ENCODE data around the gene FAM193A.
"Not testable (repeated sequence)": the region's sequence is repeated elsewhere in the genome, so short reads cannot be mapped to it uniquely, and the experiment has no call there.

Gene FAM193A

DNA sequence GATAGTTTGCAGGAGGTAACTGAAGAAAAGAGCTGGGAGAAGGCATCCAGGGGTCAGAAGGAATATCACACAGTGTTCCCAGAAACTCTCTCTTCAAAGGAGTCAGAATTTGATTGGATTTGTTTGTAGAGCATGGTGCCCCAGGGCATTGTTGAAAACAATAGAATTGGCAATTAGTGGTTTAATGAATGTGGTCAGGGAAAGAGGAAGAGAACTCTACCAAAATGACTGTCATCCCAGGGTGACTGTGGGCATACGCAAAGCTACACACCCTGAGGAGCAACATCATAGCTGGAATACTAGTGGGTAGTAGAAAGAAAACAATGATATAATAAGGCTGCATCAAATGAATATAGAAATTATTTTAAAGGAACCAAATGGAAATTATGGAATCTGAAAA lies 198.2 kb downstream of the FAM193A start:
- DNase-seq = no peak

DNA sequence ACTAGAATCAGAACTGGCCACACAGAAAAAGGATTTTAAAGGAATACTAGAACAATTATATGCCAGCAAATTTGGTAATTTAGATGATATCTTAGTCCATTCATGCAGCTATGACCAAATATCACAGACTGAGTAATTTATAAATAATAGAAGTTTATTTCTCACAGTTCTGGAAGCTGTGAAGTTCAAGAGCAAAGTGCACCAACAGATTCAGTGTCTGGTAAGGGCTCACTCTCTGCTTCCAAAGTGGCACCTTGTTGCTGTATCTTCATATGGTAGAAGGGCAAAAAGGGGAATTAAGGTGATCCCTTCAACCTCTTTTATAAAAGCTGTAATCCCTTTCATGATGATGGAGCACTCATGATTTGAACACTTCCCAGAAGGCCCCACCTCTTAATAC lies 199.4 kb downstream of the FAM193A start:
- DNase-seq = no peak

DNA sequence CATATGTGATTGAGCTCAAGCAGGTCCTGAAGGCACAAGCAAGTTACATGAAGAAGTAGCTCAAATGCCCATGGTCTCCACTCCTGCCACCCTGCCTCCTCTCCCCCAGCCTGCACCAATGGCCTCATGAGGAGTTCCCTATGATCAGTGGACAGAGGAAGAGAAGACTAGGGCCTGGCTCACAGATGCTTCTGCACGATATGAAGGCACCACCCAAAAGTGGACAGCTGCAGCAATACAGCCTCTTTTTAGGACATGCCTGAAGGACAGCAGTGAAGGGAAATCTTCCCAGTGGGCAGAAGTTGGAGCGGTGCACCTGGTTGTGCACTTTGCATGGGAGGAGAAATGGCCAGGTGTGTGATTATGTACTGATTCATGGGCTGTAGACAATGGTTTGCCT lies 201.8 kb downstream of the FAM193A start:
- not testable (repeated sequence) for DNase-seq

DNA sequence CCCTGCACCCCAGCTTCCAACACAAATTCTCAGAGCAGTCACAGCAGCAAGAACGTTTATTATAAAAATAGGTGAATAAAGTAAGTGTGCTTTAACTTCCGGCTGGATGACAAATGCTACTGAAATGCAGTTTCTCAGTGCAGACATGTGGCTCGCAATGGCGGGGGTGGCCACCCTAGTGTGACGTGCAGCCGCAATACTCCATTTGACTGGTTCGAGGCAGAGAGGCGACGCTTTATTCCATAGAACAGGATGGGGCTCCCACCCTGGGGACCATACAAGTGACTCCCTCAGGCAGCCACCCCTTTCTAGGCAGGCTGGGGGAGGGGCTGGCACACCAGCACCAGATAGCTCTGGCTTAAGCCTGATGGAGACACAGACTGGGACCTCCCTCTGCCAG lies 205.2 kb downstream of the FAM193A start:
- peak; percentile 54 for DNase-seq

DNA sequence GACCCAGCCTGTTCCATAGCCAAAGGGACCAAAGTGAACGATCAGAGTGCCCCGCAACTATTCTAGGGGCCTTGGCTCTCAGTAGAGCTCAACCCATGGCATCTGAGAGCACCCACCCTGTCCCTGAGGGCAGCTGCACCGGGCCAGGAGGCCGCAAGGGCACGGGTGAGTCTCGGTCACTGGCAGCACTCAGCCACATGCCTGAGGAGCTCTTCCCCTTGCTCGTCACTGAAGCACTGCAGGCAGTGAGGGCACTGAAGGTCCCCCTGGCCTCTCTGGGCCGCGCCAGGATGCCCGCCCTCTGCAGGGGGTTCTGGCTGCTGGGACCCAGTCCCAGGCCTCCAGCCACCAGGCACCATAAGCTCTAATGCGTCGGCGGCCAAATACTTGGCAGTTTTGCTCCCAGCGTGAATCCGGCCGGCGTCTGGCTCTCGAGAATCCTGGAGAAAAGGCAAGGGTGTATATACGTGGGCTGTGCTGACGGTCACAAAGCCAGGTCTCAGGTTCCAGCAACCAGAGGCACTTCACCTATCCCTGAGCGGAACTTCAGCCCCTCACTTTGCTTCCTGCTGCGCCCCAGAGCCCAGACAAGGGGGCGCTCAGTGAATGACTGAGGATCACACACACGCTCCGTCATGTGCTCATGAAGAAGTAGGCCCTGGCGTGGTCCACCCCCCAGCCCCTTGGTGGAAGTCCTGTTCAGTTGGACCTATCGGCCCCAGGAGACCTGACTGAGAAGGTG lies 205.8 kb downstream of the FAM193A start:
- no peak for DNase-seq

DNA sequence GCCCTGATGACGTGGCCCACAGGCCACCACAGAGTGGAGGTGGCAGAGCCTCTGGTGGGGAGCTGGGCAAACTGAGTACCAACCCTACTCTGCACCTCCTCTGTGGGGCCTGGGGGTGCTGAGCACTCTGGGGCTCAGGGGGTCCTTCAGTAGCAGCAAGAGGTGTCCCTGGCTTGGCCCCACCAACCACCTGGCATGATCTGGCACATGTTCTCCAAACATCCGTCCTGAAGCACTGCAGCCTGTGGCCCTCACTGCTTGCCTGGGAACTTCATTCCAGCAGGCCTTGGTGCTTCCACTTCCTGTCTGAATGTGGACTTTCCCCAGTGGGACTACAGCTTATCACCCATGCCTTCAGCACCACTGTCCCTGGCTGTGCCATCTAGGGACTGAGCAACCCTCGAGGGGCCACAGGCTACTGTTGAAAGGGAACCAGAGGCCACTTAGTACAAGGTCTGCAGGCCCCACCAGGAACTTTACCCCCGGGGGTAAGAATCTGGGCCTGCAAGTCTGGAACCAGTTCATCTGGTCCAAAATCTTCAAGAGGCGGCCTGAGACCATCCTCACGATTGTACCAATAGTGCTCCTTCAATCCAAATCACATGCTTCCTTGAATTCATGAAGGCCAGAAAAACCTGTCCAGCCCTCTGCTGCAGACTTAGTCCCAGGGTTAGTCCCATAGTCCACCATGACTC lies 206.5 kb downstream of the FAM193A start:
- DNase-seq = no peak

DNA sequence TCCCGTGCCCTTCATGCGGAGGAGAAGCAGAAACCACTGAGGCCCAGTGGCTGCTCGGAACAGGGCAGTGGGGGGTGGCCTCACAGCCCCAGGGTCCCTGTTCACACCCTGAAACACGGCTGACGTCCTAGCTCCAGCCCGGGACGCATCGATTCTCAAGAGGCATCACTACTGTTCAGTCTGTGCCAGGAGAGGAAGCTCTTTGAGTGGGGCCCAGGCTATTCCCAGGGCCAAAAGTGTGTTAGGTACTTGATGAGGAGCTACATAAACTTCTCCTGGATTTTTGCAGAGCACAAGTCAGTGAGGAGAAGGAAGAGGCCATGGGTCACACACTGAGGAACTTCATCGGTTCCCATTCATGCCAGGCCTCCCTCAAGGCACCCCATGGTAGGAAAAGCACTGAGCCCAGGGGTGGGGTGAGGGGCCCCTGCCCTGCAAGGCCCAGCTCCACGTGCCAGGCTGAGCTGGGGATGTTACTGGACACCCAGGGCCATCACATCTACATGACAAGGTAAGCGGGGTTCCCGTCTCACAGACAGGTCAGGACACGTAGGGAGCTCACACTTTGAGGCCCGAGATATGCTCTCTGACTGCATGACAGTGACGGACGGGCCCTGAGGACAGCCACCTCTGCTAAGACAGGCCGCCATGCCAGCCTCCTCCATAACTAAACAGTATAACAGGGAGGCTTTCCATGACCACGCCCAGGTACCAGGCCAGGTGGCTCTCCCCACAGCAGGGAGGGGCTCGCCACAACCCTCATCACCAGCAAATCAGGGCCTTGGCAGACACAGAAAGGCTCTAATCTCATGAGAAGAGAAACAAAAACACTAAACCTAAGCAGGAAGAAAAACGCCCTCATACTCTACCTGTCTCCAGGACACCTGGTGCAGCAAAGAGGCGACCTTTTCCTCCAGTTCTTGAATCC lies 207.3 kb downstream of the FAM193A start:
- DNase-seq = no peak

DNA sequence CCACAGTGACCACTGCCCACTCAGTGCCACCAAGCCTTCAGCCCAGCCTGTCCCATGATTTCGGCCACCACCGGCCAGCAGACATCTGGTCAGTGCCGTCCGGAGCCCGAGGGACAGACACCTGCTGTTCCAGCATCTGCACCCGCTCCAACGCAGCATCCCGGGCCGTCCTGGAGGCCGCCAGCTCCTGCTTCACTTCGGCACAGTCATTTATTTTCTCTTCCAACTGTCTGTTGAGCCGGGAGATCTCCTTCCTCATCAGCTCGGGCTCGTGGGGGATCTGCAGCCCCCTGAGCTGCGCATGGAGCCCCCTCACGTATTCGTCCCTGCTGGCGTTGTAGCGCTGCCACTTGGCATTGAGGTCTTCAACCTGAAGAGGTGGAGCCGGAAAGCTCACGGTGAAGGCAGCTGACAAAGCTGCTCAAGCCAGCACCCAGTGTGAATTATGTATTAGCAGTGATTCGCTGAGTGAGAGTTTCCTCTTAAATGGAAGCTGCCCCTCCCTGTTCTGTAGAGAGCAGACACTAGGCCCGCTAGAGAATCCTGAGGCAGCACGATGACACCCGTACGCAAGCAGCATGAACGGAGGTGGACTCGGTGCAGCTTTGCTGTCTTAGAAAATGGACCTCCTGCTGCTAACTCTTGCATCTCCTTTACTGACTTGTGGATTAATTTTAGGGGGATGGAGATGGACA lies 208.3 kb downstream of the FAM193A start:
- DNase-seq = no peak

DNA sequence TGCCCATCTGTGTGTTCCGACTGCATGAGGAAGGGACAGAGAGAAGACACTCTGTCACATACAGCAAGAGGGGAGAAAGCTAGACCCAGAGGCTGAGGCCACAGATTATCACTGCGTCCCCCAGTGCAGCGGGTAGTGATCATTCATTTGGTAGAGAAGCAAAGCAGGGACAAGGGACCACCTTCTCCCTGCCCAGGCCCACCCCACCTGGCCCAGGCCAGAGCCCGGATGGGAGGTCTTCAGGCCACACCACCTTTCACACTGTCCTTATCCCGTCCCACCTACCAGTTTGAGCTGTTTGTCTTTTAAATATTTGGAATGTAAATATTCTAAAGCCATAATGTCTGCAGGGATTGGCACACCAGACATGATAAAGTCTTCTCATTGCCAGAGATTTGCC lies 209.1 kb downstream of the FAM193A start:
- DNase-seq = no peak

DNA sequence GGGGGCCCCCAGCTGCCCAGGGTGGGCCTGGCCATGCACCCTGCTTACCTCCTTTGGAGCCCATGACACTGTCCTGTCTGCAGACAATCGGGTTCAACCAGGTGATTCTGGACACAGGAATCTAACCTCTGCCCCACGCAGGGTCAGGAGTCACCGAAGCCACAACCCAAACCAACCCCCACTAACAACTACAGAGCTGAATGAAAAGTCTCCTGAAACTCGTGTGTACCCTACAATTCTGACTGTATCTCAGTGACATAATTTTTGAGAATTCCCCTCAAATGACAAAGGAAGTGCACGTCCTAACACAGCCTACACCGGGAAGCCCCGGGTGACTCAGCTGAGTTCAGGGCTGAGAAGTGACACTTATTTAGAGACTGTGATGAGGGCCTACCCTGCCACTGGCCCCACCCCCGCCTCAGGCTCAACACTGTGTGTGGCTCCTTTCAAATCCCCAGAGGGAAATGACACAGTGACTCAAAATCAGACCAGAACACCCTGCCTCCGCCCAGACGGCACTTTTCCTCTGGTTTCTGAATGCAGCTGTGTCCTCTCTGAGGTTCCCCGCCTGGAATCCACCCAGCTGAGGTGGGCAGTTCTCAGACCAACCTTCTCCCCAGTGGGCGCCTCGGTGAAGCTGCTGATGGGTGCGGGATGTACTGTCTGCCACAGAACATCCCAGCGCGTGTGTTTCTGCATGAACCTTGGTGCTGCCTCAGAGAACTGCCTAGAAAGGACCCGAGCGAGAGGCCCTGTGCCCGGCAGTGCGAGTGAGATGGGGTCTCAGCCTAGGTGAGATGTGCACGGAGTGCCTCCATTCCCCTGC lies 209.7 kb downstream of the FAM193A start:
- peak; percentile 85 for DNase-seq

DNA sequence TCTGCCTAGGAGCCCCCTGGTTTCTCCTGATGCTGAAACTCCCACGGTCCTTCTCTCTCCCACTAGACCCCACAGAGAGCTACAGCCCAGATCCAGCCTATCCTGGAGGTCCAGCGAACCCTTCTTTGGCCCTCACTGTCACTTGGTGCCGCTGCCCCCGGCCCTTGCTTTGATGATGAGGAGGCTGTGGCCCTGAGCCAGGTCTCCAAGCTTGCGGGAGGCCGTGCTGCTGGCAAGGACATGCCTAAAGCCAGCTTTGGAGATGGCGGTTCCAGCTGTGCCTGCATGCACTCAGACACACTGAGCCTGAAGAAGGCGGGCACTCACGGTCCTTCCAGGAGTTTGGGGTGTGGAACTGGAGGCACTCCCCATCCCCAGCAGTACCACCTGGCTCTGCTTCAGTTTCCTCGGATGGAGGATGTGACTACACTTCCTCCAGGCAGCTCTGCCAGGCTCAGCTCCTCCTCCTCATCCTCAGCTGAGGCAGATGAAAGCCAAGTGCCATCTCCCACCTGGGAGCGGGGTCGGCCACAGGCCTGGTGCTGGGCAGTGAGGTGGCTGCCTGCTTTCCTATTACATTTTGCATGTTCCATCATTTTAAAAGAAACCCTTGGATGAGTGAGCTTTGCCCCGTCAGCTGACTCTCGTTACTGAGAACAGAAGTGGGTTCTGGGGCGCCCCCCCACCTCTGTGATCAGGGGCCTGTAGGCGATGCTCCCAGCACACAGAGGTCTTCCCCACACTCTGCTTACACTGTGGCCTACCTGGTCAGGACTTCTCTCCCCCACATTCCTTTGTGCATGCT lies 210.6 kb downstream of the FAM193A start:
- DNase-seq = no peak

DNA sequence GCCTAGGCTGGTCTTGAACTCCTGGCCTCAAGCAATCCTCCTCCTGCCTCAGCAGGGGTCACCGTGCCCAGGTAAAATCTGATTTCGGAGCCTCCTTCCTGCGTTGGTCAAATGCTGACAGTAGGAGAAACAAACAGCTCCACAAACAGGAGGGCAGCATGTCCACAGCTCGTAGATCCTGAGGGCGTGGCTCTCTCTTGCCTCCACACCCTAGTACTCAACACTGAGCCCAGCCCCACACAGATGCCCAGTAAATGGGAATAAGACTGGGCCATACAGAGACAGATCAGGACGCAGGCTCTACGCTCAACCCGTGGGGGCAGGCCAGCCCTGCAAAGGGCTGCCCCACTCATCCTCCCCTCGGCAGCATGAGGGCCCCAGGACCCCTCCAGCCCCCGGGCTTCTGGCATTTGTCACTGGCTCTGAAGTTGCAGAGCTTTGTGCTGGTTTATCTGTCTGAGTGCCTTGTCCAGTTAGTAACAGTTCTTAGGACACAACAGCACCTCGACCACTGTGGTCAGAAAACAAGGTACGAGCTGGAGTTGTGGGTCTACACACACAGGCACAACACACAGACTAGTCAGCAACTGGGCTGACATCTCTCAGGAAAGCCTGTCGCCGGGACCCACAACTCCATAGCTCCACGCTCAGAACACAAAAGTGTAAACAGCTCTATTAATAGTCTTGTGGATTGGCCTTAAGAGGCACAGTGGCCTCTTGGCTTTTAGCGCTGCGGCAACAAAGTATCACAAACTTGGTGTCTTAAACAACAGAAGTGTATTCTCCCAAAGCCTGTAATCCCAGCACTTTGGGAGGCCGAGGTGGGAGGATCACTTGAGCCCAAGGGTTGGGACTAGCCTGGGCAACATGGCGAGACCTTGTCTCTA lies 214.5 kb downstream of the FAM193A start:
- DNase-seq = no peak

DNA sequence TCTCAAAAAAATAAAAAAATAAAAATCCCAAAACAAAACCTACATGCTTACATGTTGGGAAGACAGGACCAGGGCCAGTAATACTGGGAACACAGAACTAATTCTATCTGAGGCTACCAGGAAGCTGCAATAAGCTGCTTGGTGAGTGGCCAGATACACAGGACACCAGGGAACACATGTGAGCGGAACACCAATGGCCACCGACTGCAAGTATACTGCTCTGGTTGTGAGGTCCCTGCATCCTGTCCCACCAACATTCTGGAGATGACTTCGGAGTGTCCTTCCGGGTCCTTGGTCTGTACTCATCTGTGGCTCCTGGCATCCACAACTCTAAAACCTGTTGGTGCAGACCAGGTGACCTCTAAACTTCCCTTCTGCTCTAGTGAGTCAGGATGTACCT lies 217.0 kb downstream of the FAM193A start:
- no peak for DNase-seq

DNA sequence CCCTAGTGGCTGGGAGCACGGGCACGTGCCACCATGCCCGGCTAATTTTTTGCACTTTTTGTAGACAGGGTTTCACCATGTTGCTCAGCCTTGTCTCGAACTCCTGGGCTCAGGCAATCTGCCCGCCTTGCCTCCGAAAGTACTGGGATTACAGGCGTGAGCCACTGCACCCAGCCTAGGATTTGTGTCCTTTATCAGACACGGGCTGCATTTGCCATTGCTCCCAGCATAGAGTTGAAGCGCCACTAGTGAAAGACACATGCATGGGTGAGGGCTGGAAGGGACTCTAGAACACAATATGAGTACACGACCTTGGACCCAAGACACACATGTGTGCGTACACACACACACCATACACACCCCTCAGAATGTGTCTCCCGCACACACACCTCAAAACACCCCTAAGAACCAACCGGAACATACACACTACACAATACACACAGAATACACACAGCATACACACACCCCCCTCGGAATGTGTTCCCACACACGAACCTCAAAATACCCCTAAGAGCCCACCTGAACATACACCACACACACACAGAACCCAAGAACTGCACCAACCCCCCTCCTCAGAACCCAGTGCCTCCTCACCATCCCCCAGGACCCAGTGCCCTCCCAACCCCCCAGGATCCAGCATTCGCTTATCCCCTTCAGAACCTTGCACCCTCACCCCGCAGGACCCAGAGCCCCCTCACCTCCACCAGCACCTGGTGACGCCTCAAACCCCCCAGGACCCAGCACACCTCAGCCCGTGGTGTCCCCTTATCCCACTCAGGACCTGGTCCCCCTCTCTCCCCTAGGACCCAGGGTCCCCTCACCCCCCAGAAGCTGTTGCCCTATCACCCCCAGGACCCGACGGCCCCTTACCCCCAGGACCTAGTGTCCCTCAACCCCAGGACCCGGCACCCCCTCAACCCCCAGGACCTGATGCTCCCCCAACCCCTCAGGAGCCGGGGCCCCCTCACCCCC lies 218.7 kb downstream of the FAM193A start:
- no peak for DNase-seq

DNA sequence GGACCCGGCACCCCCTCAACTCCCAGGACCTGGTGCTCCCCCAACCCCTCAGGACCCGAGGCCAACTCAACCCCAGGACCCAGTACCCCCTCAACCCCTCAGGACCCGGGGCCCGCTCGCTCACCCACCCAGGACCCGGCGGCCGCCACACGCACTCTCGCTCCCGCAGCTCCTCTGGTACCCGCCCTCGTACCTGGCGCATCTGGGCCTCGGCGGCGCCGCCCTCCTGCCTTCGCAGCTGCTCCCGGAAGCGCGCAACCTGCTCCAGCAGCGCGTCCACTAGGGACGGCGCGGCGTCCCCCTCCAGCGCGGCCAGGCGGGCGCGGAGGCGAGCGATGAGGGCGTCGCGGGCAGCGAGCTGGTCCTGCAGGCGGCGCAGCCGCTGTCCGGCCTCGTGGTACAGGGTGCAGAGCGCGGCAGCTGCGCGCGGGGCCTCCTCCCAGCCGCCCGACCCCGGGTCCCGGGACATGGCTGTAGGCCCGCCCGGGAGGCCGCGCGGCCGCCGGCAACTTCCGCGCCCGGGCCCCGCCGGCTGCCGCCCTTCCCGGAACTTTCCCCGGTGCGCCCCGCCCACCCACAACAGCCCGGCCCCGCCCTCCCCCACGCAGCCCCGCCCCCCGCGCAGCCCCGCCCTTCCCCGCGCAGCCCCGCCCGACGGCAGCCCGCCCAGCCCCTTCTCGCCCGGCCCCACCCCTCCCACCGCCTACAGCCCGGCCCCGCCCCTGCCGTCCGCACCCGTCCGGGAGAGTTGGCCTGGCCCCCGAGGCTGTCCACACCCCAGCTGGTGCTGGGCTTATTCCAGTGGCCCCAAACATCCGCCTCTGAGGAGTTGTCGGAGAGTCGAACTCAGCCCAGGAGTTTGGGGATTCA lies 219.6 kb downstream of the FAM193A start, which contains the start of gene TNIP2:
TSS of gene TNIP2 (minus strand) at position 516 of the 870 bp plus-strand sequence. CDS start at position 469, 47 bp downstream.
- peak; percentile 85 for DNase-seq

DNA sequence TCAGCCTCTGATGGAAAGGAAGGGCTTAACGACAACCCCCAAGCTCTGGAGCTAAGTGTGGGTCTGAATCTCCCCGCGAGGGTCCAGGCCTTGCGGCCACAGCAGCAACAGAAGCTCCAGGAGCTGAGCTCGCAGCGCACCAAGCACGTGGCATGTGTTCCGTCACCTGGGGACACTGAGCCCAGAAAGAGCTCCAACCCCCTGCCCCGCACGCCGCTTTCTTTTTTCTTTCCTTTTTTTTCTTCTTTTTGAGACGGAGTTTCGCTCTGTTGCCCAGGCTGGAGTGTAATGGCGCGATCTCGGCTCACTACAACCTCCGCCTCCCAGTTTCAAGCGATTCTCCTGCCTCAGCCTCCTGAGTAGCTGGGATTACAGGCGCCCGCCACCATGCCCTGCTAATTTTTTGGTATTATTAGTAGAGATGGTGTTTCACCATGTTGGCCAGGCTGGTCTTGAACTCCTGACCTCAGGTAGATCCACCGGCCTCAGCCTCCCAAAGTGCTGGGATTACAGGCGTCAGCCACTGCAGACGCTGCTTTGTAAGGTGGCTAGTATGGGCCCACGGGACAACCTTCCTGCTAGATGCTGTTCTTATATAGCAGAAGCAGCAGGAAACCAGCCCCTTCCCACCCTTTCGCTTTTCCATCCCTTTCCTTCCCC lies 220.4 kb downstream of the FAM193A start:
- DNase-seq = no peak

DNA sequence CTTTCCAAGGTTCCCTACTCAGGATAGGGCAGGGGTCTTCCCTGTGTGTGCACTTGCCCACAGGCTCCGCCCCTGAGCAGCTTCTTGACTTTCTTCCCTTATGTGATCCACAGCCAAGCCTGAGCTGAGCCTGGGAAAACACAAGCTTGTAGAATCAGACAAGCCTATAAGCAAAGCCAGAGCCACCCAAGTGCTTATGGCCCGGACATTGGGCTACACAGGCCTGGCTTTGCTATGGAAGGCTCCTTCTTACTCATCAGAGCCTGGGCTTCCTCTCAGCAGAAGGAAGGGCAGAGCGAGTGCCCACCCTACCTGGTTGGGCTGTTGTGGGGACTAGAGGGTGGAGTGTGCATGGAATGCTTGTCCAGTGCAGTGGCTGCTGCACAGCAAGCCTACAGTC lies 221.0 kb downstream of the FAM193A start:
- no peak for DNase-seq
